ENCODE data around the gene NANOS2.

Gene NANOS2

DNA sequence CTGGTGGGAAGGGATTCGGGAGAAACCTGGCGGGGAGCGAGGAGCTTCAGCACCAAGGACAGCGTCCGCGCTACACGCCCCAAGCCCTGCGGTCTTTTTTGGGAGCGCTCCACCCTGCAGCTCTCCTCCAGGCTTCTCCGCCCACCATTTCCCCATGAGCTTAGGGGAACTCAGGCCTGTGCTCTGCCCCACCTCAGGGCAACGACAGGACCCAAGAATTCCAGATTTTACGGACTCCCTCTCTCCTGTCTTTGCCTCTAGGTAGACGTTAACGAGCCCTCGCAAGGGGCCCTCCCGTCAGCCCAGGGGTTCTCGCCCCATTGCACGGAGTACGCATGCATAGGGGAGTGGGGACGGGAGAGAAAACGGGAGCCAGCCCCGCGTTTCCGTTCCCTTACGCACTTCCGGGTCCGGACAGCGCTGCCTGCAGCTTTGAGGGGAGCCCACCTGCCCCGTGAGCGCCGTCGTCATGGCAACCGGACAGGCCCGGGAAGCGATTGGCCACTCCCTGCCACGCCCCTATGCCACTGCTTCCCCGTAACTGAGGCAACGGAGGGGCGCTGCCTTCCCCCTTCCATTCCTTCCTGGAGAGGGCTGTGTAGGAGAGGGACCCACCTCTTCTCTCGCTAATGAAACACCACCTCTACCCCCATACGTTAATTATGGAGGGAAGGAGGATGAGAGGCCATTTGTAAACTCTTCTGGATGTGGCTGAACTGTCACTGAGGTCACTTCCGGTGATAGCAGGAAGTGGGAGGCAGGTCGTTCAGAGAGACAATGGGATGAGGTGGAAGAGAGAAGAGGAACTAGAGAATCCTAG is 38.3 kb upstream of the NANOS2 start:
- peak overlapping the region; percentile 43 to 52 for H3K4me3 ChIP-seq (ENCODE audit: low read depth in 1 of 2, low read length in 2 of 2)
- no peaks in the 10 kb centered on the region for H3K27me3 ChIP-seq (ENCODE audit: control insufficient read depth in 1 of 2, insufficient read depth in 2 of 2, low read length in 2 of 2)
- no peak overlapping the region for H3K27ac ChIP-seq (ENCODE audit: low read depth, low read length)
- H3K9me3 ChIP-seq (ENCODE audit: control insufficient read depth in 1 of 2, low read length in 2 of 2) = no peaks in the 10 kb centered on the region
- no peak overlapping the region for H3K9ac ChIP-seq (ENCODE audit: low read depth in 1 of 2, low read length in 2 of 2)
- H3K4me1 ChIP-seq (ENCODE audit: control insufficient read depth in 1 of 2, insufficient read depth in 2 of 2, low read length in 2 of 2) = no peaks in the 10 kb centered on the region
- no peaks in the 10 kb centered on the region for H3K36me3 ChIP-seq (ENCODE audit: control insufficient read depth in 1 of 2, insufficient read depth in 2 of 2, low read length in 2 of 2)

DNA sequence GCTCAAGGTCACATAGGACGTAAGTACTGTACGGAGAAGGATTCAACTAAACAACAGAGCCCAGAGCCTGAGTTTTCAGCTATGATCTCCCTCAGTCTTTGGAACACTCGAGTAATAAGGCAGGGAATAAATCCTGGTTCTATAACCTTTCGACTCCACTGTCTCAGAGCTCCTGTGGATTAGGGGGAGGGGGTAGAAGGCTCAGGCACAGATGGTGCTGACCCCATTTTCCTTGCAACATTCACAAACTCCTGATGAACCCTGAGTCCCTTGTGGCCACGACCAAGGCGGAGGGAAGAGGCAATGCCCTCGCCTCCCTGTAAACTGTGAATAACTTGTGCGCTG is 37.7 kb upstream of the NANOS2 start:
- no peaks in the 10 kb centered on the region for H3K27me3 ChIP-seq (ENCODE audit: control insufficient read depth in 1 of 2, insufficient read depth in 2 of 2, low read length in 2 of 2)

DNA sequence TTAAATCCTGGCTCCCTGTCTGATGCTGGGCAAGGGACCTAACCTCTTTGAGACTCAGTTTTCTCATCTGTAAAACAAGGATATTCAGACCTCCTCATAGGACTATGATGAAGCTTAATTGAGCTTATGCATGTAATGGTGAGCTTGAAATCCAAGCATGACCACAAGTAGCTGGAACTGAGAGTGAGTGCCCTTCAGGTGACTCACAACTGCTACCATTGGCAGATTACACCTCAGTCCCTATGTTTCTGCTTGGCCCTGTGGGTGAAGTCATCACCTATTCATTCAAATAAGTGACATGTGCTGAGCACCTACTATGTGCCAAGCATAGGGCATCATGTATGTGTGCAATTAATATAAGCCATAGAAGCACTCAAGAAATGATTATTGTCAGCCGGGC is 33.3 kb upstream of the NANOS2 start:
- Histone ChIP-seq H3K4me1 (ENCODE audit: control insufficient read depth in 1 of 2, insufficient read depth in 2 of 2, low read length in 2 of 2) (no peaks in the 10 kb centered on the region), H3K9me3 (ENCODE audit: control insufficient read depth in 1 of 2, low read length in 2 of 2) (no peaks in the 10 kb centered on the region), H3K9ac (ENCODE audit: low read depth in 1 of 2, low read length in 2 of 2) (no peak overlapping the region), H3K27me3 (ENCODE audit: control insufficient read depth in 1 of 2, insufficient read depth in 2 of 2, low read length in 2 of 2) (no peaks in the 10 kb centered on the region), H3K36me3 (ENCODE audit: control insufficient read depth in 1 of 2, insufficient read depth in 2 of 2, low read length in 2 of 2) (no peaks in the 10 kb centered on the region), H3K27ac (ENCODE audit: low read depth, low read length) (no peak overlapping the region), H3K4me3 (ENCODE audit: low read depth in 1 of 2, low read length in 2 of 2) (no peak overlapping the region)

More for the DNA sequence above, 37.7 kb upstream of the NANOS2 start:
- H3K4me1 ChIP-seq (ENCODE audit: control insufficient read depth in 1 of 2, insufficient read depth in 2 of 2, low read length in 2 of 2) = no peaks in the 10 kb centered on the region
- no peak overlapping the region for H3K9ac ChIP-seq (ENCODE audit: low read depth in 1 of 2, low read length in 2 of 2)
- no peaks in the 10 kb centered on the region for H3K36me3 ChIP-seq (ENCODE audit: control insufficient read depth in 1 of 2, insufficient read depth in 2 of 2, low read length in 2 of 2)
- no peaks in the 10 kb centered on the region for H3K9me3 ChIP-seq (ENCODE audit: control insufficient read depth in 1 of 2, low read length in 2 of 2)
- no peak overlapping the region for H3K4me3 ChIP-seq (ENCODE audit: low read depth in 1 of 2, low read length in 2 of 2)
- no peak overlapping the region for H3K27ac ChIP-seq (ENCODE audit: low read depth, low read length)

DNA sequence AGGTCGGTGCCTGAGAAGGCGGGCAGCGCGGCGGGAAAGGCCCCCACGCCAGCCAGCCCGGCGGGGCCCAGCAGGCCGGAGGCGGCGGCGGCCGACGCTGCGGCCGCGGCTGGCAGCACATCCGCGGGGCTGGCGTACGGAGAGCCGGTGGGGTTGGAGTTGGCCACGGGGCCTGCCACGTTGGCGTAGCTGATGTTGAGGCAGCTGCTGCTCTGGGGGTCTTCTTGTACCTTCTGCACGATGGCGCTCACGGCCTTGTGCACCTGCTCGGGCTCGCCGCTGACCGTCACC is 25.9 kb upstream of the NANOS2 start:
- Histone ChIP-seq H3K4me3 (ENCODE audit: low read depth in 1 of 2, low read length in 2 of 2) (no peak overlapping the region), H3K4me1 (ENCODE audit: control insufficient read depth in 1 of 2, insufficient read depth in 2 of 2, low read length in 2 of 2) (no peaks in the 10 kb centered on the region)

DNA sequence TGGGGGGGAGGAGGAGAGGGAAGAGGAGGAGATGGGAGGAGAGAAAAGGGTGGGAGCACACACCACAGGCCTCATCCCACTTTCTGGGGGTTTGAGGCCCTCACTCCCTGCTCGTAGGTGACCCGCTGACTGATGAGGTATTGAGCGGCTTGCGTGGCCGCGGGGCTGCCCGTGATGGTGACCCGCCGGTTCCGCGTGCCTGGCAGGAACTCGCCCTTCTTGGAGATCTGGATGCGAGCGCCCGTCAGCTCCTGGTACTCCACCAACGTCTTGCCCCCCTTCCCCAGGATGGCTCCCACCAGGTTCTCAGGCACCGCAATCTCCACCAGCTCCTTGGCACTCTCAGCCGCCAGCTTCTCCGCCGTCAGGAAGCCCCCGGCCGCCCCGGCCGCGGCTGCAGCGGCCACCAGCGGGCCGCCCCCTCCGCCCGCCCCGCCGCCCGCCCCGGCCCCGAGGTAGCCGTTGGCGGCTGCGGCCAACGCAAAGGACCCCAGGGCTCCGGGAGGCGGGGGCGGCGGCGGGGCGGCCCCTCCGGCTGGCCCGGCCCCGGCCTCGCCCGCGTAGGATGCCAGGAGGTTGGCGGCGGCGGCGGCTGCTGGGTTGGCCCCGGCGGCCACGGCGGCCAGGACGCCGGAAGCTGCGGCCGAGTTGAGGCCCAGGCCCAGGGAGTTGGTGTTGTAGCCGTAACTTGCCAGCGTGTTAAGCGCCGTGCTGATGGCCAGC is 25.4 kb upstream of the NANOS2 start:
- no peak overlapping the region for H3K4me3 ChIP-seq (ENCODE audit: low read depth in 1 of 2, low read length in 2 of 2)
- H3K9me3 ChIP-seq (ENCODE audit: control insufficient read depth in 1 of 2, low read length in 2 of 2) = no peaks in the 10 kb centered on the region
- H3K27ac ChIP-seq (ENCODE audit: low read depth, low read length) = no peak overlapping the region
- peaks cover 19 to 31% of the 10 kb centered on the region in 2 donors for H3K27me3 ChIP-seq (ENCODE audit: control insufficient read depth in 1 of 2, insufficient read depth in 2 of 2, low read length in 2 of 2)
- no peak overlapping the region for H3K9ac ChIP-seq (ENCODE audit: low read depth in 1 of 2, low read length in 2 of 2)
- no peaks in the 10 kb centered on the region for H3K4me1 ChIP-seq (ENCODE audit: control insufficient read depth in 1 of 2, insufficient read depth in 2 of 2, low read length in 2 of 2)
- H3K36me3 ChIP-seq (ENCODE audit: control insufficient read depth in 1 of 2, insufficient read depth in 2 of 2, low read length in 2 of 2) = no peaks in the 10 kb centered on the region

More for the DNA sequence above, 25.9 kb upstream of the NANOS2 start:
- no peak overlapping the region for H3K9ac ChIP-seq (ENCODE audit: low read depth in 1 of 2, low read length in 2 of 2)
- no peaks in the 10 kb centered on the region for H3K9me3 ChIP-seq (ENCODE audit: control insufficient read depth in 1 of 2, low read length in 2 of 2)
- peaks cover 14 to 26% of the 10 kb centered on the region in 2 donors for H3K27me3 ChIP-seq (ENCODE audit: control insufficient read depth in 1 of 2, insufficient read depth in 2 of 2, low read length in 2 of 2)
- H3K36me3 ChIP-seq (ENCODE audit: control insufficient read depth in 1 of 2, insufficient read depth in 2 of 2, low read length in 2 of 2) = no peaks in the 10 kb centered on the region
- H3K27ac ChIP-seq (ENCODE audit: low read depth, low read length) = no peak overlapping the region

DNA sequence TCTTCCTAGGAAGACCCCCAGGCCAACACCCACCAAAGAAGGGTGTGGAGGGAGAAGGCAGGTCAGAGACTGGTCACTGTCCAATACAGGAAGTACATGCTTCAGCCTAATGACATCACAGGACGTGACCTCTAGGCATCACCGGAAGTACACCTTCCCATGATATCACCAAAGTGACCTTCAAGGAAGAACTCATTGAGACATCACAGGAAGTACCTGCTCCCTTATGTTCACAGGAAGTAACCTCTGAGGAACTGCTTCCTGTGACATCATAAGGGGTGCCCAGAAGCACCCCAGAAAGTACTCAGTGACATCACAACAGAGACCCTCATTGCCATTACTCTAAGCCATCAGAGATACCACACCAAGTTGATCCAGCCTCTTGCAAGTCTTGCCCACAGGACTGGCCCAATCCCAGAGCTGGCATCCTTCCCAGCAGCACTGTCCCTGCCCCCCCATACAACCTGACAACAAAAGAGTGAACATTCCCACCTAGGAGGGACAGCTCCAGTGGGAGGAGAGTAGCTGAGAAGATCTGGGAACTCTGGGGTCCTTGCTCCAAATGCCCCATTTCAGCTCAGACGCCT is 24.2 kb upstream of the NANOS2 start:
- Histone ChIP-seq H3K27me3 (ENCODE audit: control insufficient read depth in 1 of 2, insufficient read depth in 2 of 2, low read length in 2 of 2) (peaks cover 23 to 33% of the 10 kb centered on the region in 2 donors), H3K36me3 (ENCODE audit: control insufficient read depth in 1 of 2, insufficient read depth in 2 of 2, low read length in 2 of 2) (no peaks in the 10 kb centered on the region), H3K9ac (ENCODE audit: low read depth in 1 of 2, low read length in 2 of 2) (no peak overlapping the region), H3K4me3 (ENCODE audit: low read depth in 1 of 2, low read length in 2 of 2) (no peak overlapping the region), H3K4me1 (ENCODE audit: control insufficient read depth in 1 of 2, insufficient read depth in 2 of 2, low read length in 2 of 2) (no peaks in the 10 kb centered on the region), H3K9me3 (ENCODE audit: control insufficient read depth in 1 of 2, low read length in 2 of 2) (no peaks in the 10 kb centered on the region), H3K27ac (ENCODE audit: low read depth, low read length) (no peak overlapping the region)

DNA sequence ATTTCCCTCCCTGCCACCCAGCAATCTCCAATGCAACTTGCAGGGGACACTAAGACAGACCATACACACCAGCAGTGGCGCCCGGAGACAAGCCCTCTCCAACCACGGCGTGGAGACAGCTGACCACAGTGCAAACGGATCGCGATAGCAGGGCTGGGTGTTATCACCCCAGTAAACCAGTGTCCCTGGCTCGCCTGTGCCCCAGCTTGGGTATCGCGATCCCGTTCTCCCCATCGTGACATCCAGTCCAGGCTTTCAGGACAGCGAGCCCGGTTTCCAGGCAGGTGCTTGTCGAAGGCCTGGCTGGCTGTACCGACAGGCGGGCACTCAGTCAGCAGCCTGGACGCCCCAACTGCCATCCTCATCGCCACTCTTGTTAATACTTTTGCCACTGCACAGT is 20.7 kb upstream of the NANOS2 start:
- peaks cover 23 to 25% of the 10 kb centered on the region in 2 donors for H3K27me3 ChIP-seq (ENCODE audit: control insufficient read depth in 1 of 2, insufficient read depth in 2 of 2, low read length in 2 of 2)
- H3K4me1 ChIP-seq (ENCODE audit: control insufficient read depth in 1 of 2, insufficient read depth in 2 of 2, low read length in 2 of 2) = no peaks in the 10 kb centered on the region
- no peak overlapping the region for H3K27ac ChIP-seq (ENCODE audit: low read depth, low read length)
- H3K4me3 ChIP-seq (ENCODE audit: low read depth in 1 of 2, low read length in 2 of 2) = no peak overlapping the region
- H3K36me3 ChIP-seq (ENCODE audit: control insufficient read depth in 1 of 2, insufficient read depth in 2 of 2, low read length in 2 of 2) = no peaks in the 10 kb centered on the region
- H3K9me3 ChIP-seq (ENCODE audit: control insufficient read depth in 1 of 2, low read length in 2 of 2) = no peaks in the 10 kb centered on the region
- H3K9ac ChIP-seq (ENCODE audit: low read depth in 1 of 2, low read length in 2 of 2) = no peak overlapping the region

DNA sequence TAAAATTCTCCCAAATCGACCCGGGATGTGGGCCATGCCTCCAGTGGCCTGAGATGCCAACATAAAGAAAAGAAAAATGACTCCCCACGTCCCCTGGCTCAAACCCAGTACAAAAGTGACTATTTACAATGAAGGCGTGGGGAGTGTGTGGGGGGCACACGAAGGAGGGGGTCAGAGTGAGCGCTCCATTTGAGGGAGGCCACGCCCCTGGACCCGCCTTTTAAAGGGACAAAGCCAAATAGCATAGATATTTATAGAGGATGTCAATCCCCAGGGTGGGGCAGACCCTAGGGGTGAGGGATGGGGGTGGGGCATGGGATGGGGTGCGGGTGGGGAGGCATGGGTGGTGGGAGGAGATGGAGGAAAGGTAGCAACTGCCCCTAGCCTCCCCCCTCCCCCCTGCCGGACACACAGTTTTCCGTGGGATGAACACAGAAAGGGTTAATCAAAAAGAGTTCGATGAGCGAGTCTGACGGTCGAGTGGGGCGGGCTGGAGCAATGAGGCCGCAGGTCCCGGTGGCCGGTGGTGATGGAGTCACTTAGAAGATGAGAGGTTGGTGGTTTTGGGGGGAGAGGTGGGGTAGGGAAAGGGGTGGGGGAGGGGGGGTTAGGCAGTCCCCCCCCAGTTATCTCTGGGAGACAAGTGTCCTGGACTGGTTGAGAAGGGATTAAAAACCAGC is 20.1 kb upstream of the NANOS2 start:
- no peak overlapping the region for H3K27ac ChIP-seq (ENCODE audit: low read depth, low read length)
- H3K27me3 ChIP-seq (ENCODE audit: control insufficient read depth in 1 of 2, insufficient read depth in 2 of 2, low read length in 2 of 2) = peaks cover 20 to 23% of the 10 kb centered on the region in 2 donors
- H3K4me1 ChIP-seq (ENCODE audit: control insufficient read depth in 1 of 2, insufficient read depth in 2 of 2, low read length in 2 of 2) = no peaks in the 10 kb centered on the region
- H3K9me3 ChIP-seq (ENCODE audit: control insufficient read depth in 1 of 2, low read length in 2 of 2) = no peaks in the 10 kb centered on the region
- H3K4me3 ChIP-seq (ENCODE audit: low read depth in 1 of 2, low read length in 2 of 2) = no peak overlapping the region
- no peak overlapping the region for H3K9ac ChIP-seq (ENCODE audit: low read depth in 1 of 2, low read length in 2 of 2)
- H3K36me3 ChIP-seq (ENCODE audit: control insufficient read depth in 1 of 2, insufficient read depth in 2 of 2, low read length in 2 of 2) = no peaks in the 10 kb centered on the region

DNA sequence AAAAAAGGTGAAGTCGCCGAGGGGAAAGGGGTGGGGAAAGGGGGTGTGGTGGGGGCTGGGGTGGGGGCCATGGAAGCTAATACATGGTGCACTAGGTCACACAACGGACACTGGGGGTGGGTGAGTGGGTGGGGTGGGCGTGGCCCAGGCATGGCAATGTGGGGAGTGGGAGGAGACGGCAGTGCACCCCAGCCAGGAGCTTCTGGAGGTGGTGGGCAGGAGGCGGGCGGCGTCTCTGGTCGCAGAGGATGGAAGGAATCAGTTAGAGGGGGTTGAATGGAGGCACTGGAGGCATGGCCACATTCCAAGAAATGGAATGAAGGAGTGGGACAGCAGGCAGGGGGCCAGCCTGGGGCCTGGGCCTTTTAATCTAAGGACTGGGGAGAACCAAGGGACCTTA is 19.2 kb upstream of the NANOS2 start:
- Histone ChIP-seq H3K4me3 (ENCODE audit: low read depth in 1 of 2, low read length in 2 of 2) (no peak overlapping the region), H3K27ac (ENCODE audit: low read depth, low read length) (no peak overlapping the region), H3K36me3 (ENCODE audit: control insufficient read depth in 1 of 2, insufficient read depth in 2 of 2, low read length in 2 of 2) (no peaks in the 10 kb centered on the region), H3K4me1 (ENCODE audit: control insufficient read depth in 1 of 2, insufficient read depth in 2 of 2, low read length in 2 of 2) (no peaks in the 10 kb centered on the region), H3K9ac (ENCODE audit: low read depth in 1 of 2, low read length in 2 of 2) (no peak overlapping the region), H3K27me3 (ENCODE audit: control insufficient read depth in 1 of 2, insufficient read depth in 2 of 2, low read length in 2 of 2) (peaks cover 14 to 18% of the 10 kb centered on the region in 2 donors), H3K9me3 (ENCODE audit: control insufficient read depth in 1 of 2, low read length in 2 of 2) (no peaks in the 10 kb centered on the region)

DNA sequence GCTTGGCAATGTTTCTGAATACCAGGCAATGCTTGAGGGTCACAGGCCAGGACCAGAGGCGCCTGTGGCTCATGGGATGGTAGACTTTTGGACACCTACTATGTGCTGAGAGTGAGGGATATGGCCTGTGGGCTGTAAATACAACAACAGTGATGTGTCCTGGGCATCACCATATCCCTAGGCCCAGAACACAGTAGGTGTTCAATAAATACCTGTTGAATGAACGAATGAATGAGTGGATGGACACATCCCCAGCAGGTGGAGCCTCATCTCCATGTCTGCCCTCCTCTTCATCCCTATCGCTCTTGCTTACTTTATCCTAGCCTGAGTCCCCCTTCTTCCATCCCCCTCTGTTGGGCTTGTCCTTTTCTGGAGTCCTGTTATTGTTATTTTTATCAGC is 16.5 kb upstream of the NANOS2 start:
- H3K9ac ChIP-seq (ENCODE audit: low read depth in 1 of 2, low read length in 2 of 2) = no peak overlapping the region
- H3K4me1 ChIP-seq (ENCODE audit: control insufficient read depth in 1 of 2, insufficient read depth in 2 of 2, low read length in 2 of 2) = peaks cover 4 to 5% of the 10 kb centered on the region in 2 donors
- H3K27ac ChIP-seq (ENCODE audit: low read depth, low read length) = no peak overlapping the region
- H3K9me3 ChIP-seq (ENCODE audit: control insufficient read depth in 1 of 2, low read length in 2 of 2) = no peaks in the 10 kb centered on the region
- no peaks in the 10 kb centered on the region for H3K36me3 ChIP-seq (ENCODE audit: control insufficient read depth in 1 of 2, insufficient read depth in 2 of 2, low read length in 2 of 2)
- peaks cover 13 to 17% of the 10 kb centered on the region in 2 donors for H3K27me3 ChIP-seq (ENCODE audit: control insufficient read depth in 1 of 2, insufficient read depth in 2 of 2, low read length in 2 of 2)
- H3K4me3 ChIP-seq (ENCODE audit: low read depth in 1 of 2, low read length in 2 of 2) = no peak overlapping the region

All from duodenal mucosa (tissue), 2 donors.